CD4-positive, alpha-beta T cell (primary cell): ENCODE results near the gene CPM. TPM values are rescaled to one million over a fixed set of nuclear protein-coding genes. Genes with fewer than 3 reads are reported as not detected.

ENCODE experiments used
- ATAC-seq: fragments of 200-7000 bp; cut with Tn5 transposase; one replicate; pipeline ENCODE4 v1.10.0; 2022; ENCODE audit warnings: mild to moderate bottlenecking; ENCODE audit not compliant: poor library complexity
- CTCF ChIA-PET: fragments of 350-600 bp; sonication (Branson Sonifier 250); formaldehyde crosslinking; loops from one replicate; lab custom pipeline; 2021; ENCODE audit warnings: antibody characterized with exemption, inconsistent platforms; lab: Charles Lee
- POLR2A ChIA-PET: fragments of 350-600 bp; sonication (Branson Sonifier 250); formaldehyde crosslinking; loops from one replicate; lab custom pipeline; 2021; ENCODE audit warnings: antibody characterized with exemption, inconsistent platforms; lab: Charles Lee
- DNase-seq, 14 experiments: peaks; one replicate each; pipeline ENCODE4 v3.0.0-alpha.2; 2013 to 2020; ENCODE audit warnings: mixed read lengths in 2 of 14
- H3K27ac ChIP-seq, 2 donors: one replicate each; pipeline versions ENCODE4 v1.5.1 to v1.7.0; 2013; ENCODE audit warnings: low read length in 2 of 2, low read depth in 1 of 2, mild to moderate bottlenecking in 1 of 2
- H3K27me3 ChIP-seq, 2 experiments: 1 replicate in 1 of 2; 2 replicates in 1 of 2; pipeline versions ENCODE4 v1.6.1 to v1.7.0; 2013; ENCODE audit warnings: low read length in 2 of 2, control low read depth in 1 of 2, mild to moderate bottlenecking in 1 of 2, moderate library complexity in 1 of 2; ENCODE audit not compliant: insufficient read depth in 2 of 2, control insufficient read depth in 1 of 2
- H3K36me3 ChIP-seq: one replicate; pipeline ENCODE4 v1.6.1; 2013; ENCODE audit warnings: low read length, control low read depth; ENCODE audit not compliant: insufficient read depth
- H3K4me1 ChIP-seq: one replicate; pipeline ENCODE4 v1.6.1; 2013; ENCODE audit warnings: low read length, control low read depth; ENCODE audit not compliant: insufficient read depth
- H3K4me3 ChIP-seq: one replicate; pipeline ENCODE4 v1.5.1; 2013; ENCODE audit warnings: mild to moderate bottlenecking, low read length, moderate library complexity
- H3K9me3 ChIP-seq, 2 experiments: 1 replicate in 1 of 2; 2 replicates in 1 of 2; pipeline versions ENCODE4 v1.6.1 to v1.7.0; 2013; ENCODE audit warnings: low read length in 2 of 2, mild to moderate bottlenecking in 2 of 2, control low read depth in 1 of 2, moderate library complexity in 1 of 2; ENCODE audit not compliant: control insufficient read depth in 1 of 2, insufficient read depth in 1 of 2
- H3K27ac Mint-ChIP-seq: one replicate; pipeline ENCODE4 v1.8.0; 2020; ENCODE audit warnings: mixed read lengths
- H3K27me3 Mint-ChIP-seq: one replicate; pipeline ENCODE4 v1.8.0; 2021; ENCODE audit warnings: mixed read lengths
- H3K36me3 Mint-ChIP-seq: one replicate; pipeline ENCODE4 v1.8.0; 2021; ENCODE audit warnings: low read depth, mixed read lengths
- H3K4me1 Mint-ChIP-seq: one replicate; pipeline ENCODE4 v1.8.0; 2021; ENCODE audit warnings: low read depth, mixed read lengths
- H3K4me3 Mint-ChIP-seq: one replicate; pipeline ENCODE4 v1.8.0; 2020; ENCODE audit warnings: mild to moderate bottlenecking, mixed read lengths
- H3K9me3 Mint-ChIP-seq: one replicate; pipeline ENCODE4 v1.8.0; 2020; ENCODE audit warnings: mixed read lengths
- intact Hi-C, 2 experiments: fragments of 100-400 bp; cut with DNase I in 1 of 2; cut with micrococcal nuclease in 1 of 2; formaldehyde crosslinking; loops; one replicate each; pipeline versions ENCODE4 v1.15.1 to v1.9.0; 2023 to 2025; cut with DNase I, micrococcal nuclease
- total RNA-seq, 174 experiments: library from RNA in 2 of 174; stranded (reverse) in 2 of 174; gene quantifications; one replicate each; pipeline ENCODE4 v1.2.3 and lab custom pipeline; 2021 to 2026
- TF ChIP-seq, protein P1 (sequence below): fragments of 200-600 bp; IDR thresholded peaks from one replicate; pipeline ENCODE4 v1.8.0; 2022; ENCODE audit warnings: antibody characterized with exemption, mild to moderate bottlenecking

Gene CPM
- total RNA-seq, 2 experiments from 2014 or later = 1.9 to 2.2 TPM

DNA sequence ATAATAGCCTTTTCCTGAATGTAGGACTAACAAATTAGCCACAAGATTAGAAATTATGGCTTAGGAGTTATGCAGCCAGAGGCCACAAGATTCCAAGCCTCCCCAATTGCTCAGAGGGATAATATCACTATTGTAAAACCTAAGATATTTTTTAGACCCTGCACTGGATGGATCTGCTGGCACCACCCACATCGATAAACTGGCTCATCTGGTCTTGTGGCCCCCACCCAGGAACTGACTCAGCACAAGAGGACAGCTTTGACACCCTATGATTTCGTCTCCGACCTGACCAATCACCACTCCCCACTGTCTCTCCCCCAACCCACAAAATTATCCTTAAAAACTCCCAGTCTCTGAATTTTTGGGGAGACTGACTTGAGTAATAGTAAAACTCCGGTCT, 54.7 kb downstream of the CPM start:
- no peak overlapping the region for H3K27ac Mint-ChIP-seq

DNA sequence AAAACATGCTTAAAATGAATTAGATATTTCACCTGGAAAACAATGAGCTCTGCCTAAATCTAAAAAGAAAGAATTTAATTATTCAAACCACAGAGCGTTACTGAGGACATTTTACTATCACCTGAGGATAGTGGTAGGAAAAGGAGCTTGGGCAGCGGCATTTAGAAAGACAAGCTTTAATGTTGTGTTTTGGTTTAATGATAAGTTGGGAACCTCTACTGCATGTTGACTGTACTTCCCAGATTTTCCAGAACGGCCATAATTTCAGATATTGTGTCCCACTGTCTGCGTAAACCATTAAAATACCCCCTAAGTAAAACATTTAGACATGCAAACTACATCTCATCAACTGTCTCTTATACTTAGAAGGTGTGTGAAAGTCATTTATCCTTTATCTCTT, 55.4 kb downstream of the CPM start:
- CTCF ChIA-PET = no interaction called here
- no peak overlapping the region for H3K27ac Mint-ChIP-seq

More for the DNA sequence above, 54.7 kb downstream of the CPM start:
- intact Hi-C loops = no loop called here
- Histone ChIP-seq H3K27me3 (no peaks in the 10 kb centered on the region), H3K27ac (no peak overlapping the region), H3K4me3 (no peak overlapping the region), H3K9me3 (no peaks in the 10 kb centered on the region), H3K4me1 (no peaks in the 10 kb centered on the region), H3K36me3 (no peaks in the 10 kb centered on the region)
- CTCF ChIA-PET = no interaction called here
- ATAC-seq = no peak
- POLR2A ChIA-PET = no interaction called here
- H3K9me3 Mint-ChIP-seq = peaks cover 3% of the 10 kb centered on the region
- TF ChIP-seq, protein P1, sequence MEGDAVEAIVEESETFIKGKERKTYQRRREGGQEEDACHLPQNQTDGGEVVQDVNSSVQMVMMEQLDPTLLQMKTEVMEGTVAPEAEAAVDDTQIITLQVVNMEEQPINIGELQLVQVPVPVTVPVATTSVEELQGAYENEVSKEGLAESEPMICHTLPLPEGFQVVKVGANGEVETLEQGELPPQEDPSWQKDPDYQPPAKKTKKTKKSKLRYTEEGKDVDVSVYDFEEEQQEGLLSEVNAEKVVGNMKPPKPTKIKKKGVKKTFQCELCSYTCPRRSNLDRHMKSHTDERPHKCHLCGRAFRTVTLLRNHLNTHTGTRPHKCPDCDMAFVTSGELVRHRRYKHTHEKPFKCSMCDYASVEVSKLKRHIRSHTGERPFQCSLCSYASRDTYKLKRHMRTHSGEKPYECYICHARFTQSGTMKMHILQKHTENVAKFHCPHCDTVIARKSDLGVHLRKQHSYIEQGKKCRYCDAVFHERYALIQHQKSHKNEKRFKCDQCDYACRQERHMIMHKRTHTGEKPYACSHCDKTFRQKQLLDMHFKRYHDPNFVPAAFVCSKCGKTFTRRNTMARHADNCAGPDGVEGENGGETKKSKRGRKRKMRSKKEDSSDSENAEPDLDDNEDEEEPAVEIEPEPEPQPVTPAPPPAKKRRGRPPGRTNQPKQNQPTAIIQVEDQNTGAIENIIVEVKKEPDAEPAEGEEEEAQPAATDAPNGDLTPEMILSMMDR = no peak
- H3K4me1 Mint-ChIP-seq = no peaks in the 10 kb centered on the region
- no peak for DNase-seq
- H3K4me3 Mint-ChIP-seq = no peak overlapping the region
- H3K27me3 Mint-ChIP-seq = no peaks in the 10 kb centered on the region
- H3K36me3 Mint-ChIP-seq = no peaks in the 10 kb centered on the region

DNA sequence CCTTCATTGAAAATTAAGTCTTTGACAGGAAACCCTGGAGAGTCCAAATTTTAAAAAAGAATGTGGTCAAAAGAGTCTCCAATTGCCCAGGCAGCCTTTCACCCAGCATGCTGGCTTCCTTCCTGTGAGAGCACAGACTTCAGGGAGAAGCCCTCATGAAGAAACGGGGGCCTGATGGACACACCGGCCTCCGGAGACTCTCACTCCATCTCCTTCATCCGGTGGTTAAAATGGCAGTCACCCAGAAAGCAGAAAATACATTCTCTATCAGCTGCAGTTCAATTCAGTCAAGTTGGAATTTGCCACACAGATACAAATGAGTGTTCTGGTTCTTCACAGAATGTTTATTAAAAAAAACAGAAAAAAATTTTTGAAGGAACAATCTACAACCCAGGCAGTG, 56.5 kb downstream of the CPM start:
- H3K4me3 ChIP-seq = no peak overlapping the region
- ATAC-seq (no peak), DNase-seq (no peak)
- H3K36me3 ChIP-seq = no peaks in the 10 kb centered on the region
- H3K4me1 ChIP-seq = no peaks in the 10 kb centered on the region
- POLR2A ChIA-PET = no interaction called here
- no peaks in the 10 kb centered on the region for H3K4me1 Mint-ChIP-seq
- H3K9me3 ChIP-seq = no peaks in the 10 kb centered on the region
- no peaks in the 10 kb centered on the region for H3K36me3 Mint-ChIP-seq
- no peak overlapping the region for H3K4me3 Mint-ChIP-seq
- no peak overlapping the region for H3K27ac Mint-ChIP-seq
- no peaks in the 10 kb centered on the region for H3K27me3 ChIP-seq
- no peaks in the 10 kb centered on the region for H3K9me3 Mint-ChIP-seq
- CTCF ChIA-PET = no interaction called here
- H3K27ac ChIP-seq = no peak overlapping the region
- intact Hi-C loops = no loop called here
- H3K27me3 Mint-ChIP-seq = no peaks in the 10 kb centered on the region
- TF ChIP-seq, protein P1 = no peak

More for the DNA sequence above, 55.4 kb downstream of the CPM start:
- Mint-ChIP-seq H3K4me3 (no peak overlapping the region), H3K4me1 (no peaks in the 10 kb centered on the region), H3K36me3 (no peaks in the 10 kb centered on the region), H3K27me3 (no peaks in the 10 kb centered on the region), H3K9me3 (peaks cover 3% of the 10 kb centered on the region)
- Histone ChIP-seq H3K27me3 (no peaks in the 10 kb centered on the region), H3K4me1 (no peaks in the 10 kb centered on the region), H3K4me3 (no peak overlapping the region), H3K27ac (no peak overlapping the region), H3K36me3 (no peaks in the 10 kb centered on the region), H3K9me3 (no peaks in the 10 kb centered on the region)
- intact Hi-C loops = no loop called here
- POLR2A ChIA-PET = no interaction called here
- DNase-seq (no peak), ATAC-seq (no peak)
- TF ChIP-seq, protein P1 = no peak
